GM21529 (cell line): ENCODE data around the gene PEMT.

Experiments used
- ATAC-seq: cut with Tn5 transposase; IDR thresholded peaks from one replicate; pipeline ENCODE4 v1.9.1; 2021; ENCODE audit not compliant: unreplicated experiment

Gene PEMT

GRCh38 chr17:17572010-17572785, 19.3 kb downstream of the PEMT start:
- no peak for ATAC-seq

- ATAC-seq = no peak
Observed at GRCh38 chr17:17570798-17571716, 20.5 kb downstream of the PEMT start.

- ATAC-seq = no peak
Observed at GRCh38 chr17:17570140-17570797, 21.2 kb downstream of the PEMT start.

GRCh38 chr17:17569691-17570090, 21.8 kb downstream of the PEMT start:
- ATAC-seq = no peak

- ATAC-seq = no peak
Observed at GRCh38 chr17:17568772-17569195, 22.7 kb downstream of the PEMT start.

- ATAC-seq = no peak
Observed at GRCh38 chr17:17567631-17568030, 23.9 kb downstream of the PEMT start.

GRCh38 chr17:17566896-17567513, 24.5 kb downstream of the PEMT start:
- ATAC-seq = no peak

GRCh38 chr17:17565471-17566339, 25.8 kb downstream of the PEMT start:
- ATAC-seq = no peak

GRCh38 chr17:17564896-17565295, 26.6 kb downstream of the PEMT start:
- no peak for ATAC-seq

GRCh38 chr17:17564323-17564722, 27.2 kb downstream of the PEMT start:
- ATAC-seq = no peak

GRCh38 chr17:17563530-17563929, 28.0 kb downstream of the PEMT start:
- ATAC-seq = no peak

- ATAC-seq = no peak
Observed at GRCh38 chr17:17562146-17562511, 29.4 kb downstream of the PEMT start.

GRCh38 chr17:17561408-17562145, 29.9 kb downstream of the PEMT start:
- no peak for ATAC-seq

GRCh38 chr17:17560975-17561374, 30.5 kb downstream of the PEMT start:
- no peak for ATAC-seq

GRCh38 chr17:17560167-17560566, 31.3 kb downstream of the PEMT start:
- no peak for ATAC-seq

GRCh38 chr17:17559164-17559563, 32.3 kb downstream of the PEMT start:
- no peak for ATAC-seq

- no peak for ATAC-seq
Observed at GRCh38 chr17:17558431-17558830, 33.1 kb downstream of the PEMT start.

- no peak for ATAC-seq
Observed at GRCh38 chr17:17557796-17558195, 33.7 kb downstream of the PEMT start.

- no peak for ATAC-seq
Observed at GRCh38 chr17:17556671-17557070, 34.8 kb downstream of the PEMT start.
